Gastroesophageal sphincter (tissue), 3 donors: Measurements from ENCODE around the gene R3HCC1L.

ENCODE experiments used
- POLR2AphosphoS5 ChIP-seq: sonication (generic); formaldehyde crosslinking; IDR thresholded peaks from one replicate; pipeline ENCODE4 v1.6.1; 2017; ENCODE audit warnings: antibody characterized with exemption
- TF ChIP-seq, protein P1 (sequence below), 4 experiments: fragments of 200-600 bp in 2 of 4; fragments of 450-650 bp in 2 of 4; sonication (generic) in 1 of 4; IDR thresholded peaks; one replicate each; pipeline ENCODE4 v1.5.1; 2017 to 2019; ENCODE audit warnings: antibody characterized with exemption in 4 of 4, mild to moderate bottlenecking in 2 of 4, moderate library complexity in 2 of 4

GRCh38 chr10:98170249-98171117 lies 36.0 kb downstream of the R3HCC1L start:
- no peak for TF ChIP-seq POLR2AphosphoS5
- TF ChIP-seq, protein P1, sequence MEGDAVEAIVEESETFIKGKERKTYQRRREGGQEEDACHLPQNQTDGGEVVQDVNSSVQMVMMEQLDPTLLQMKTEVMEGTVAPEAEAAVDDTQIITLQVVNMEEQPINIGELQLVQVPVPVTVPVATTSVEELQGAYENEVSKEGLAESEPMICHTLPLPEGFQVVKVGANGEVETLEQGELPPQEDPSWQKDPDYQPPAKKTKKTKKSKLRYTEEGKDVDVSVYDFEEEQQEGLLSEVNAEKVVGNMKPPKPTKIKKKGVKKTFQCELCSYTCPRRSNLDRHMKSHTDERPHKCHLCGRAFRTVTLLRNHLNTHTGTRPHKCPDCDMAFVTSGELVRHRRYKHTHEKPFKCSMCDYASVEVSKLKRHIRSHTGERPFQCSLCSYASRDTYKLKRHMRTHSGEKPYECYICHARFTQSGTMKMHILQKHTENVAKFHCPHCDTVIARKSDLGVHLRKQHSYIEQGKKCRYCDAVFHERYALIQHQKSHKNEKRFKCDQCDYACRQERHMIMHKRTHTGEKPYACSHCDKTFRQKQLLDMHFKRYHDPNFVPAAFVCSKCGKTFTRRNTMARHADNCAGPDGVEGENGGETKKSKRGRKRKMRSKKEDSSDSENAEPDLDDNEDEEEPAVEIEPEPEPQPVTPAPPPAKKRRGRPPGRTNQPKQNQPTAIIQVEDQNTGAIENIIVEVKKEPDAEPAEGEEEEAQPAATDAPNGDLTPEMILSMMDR (IDR thresholded peaks at IDR 0.05), result peak; percentile 53 to 76 (median 72)
